Psoas muscle (tissue), 8 donors: Measurements from ENCODE around the gene MESP1. TPM values are rescaled to one million over a fixed set of nuclear protein-coding genes. Genes with fewer than 3 reads are reported as not detected.

Experiments
- ATAC-seq, 4 donors: fragments of 200-7000 bp; cut with Tn5 transposase; one replicate each; pipeline ENCODE4 v1.9.1; 2020; ENCODE audit warnings: moderate library complexity in 3 of 4, mild to moderate bottlenecking in 2 of 4
- DNase-seq, 2 donors: peaks; one replicate each; pipeline ENCODE4 v3.0.0-alpha.2; 2020
- H3K27ac ChIP-seq: fragments of 200-600 bp; one replicate; pipeline ENCODE4 v1.8.0; 2022
- H3K27me3 ChIP-seq, 3 donors: fragments of 200-600 bp in 1 of 3; one replicate each; pipeline versions ENCODE4 v1.6.1 to v1.8.0; 2013 to 2022; ENCODE audit warnings: low read length in 2 of 3, mild to moderate bottlenecking in 2 of 3, moderate library complexity in 1 of 3; ENCODE audit not compliant: insufficient read depth in 3 of 3
- H3K36me3 ChIP-seq, 2 donors: fragments of 200-600 bp in 1 of 2; one replicate each; pipeline versions ENCODE4 v1.6.1 to v1.8.0; 2013 to 2022; ENCODE audit warnings: low read depth in 1 of 2, mild to moderate bottlenecking in 1 of 2, moderate library complexity in 1 of 2; ENCODE audit not compliant: insufficient read depth in 1 of 2
- H3K4me1 ChIP-seq: fragments of 200-600 bp; one replicate; pipeline ENCODE4 v1.8.0; 2022
- H3K4me3 ChIP-seq: fragments of 200-600 bp; one replicate; pipeline ENCODE4 v1.8.0; 2022; ENCODE audit warnings: mild to moderate bottlenecking
- H3K9me3 ChIP-seq: fragments of 200-600 bp; one replicate; pipeline ENCODE4 v1.8.0; 2022
- CTCF ChIP-seq: fragments of 200-600 bp; IDR thresholded peaks from one replicate; pipeline ENCODE4 v1.8.0; 2022; ENCODE audit warnings: antibody characterized with exemption
- WGBS, 3 donors: extraction: QIAGEN DNeasy Blood & Tissue Kit; methylation state at CpG; one replicate each; pipeline versions ENCODE4 v1.1.6 to v1.1.7; 2013; 5-methylcytosine and 5-hydroxymethylcytosine counted together
- intact Hi-C, 2 donors: fragments of 100-400 bp; cut with DNase I; formaldehyde crosslinking; loops; one replicate each; pipeline versions ENCODE4 v1.11.0 to v1.14.2; 2022
- polyA plus RNA-seq, 3 donors: library from polyadenylated mRNA; stranded (reverse); fragments of 200-250 nt; gene quantifications; one replicate each; pipeline ENCODE4 v1.2.3, GENCODE V29; 2013
- total RNA-seq, 4 donors: library from RNA; stranded (reverse); fragmentation: NEBNext Ultra II Directional in 2 of 4; extraction: Animal tissue kit (Norgen Biotek cat#: 25700) in 2 of 4; gene quantifications; one replicate each; pipeline versions ENCODE4 v1.2.1 to v1.2.4, GENCODE V29; 2021 to 2023
- donor health status: healthy with polysubstance abuse.
- donor health status: DM: no; HTN: no; CAD: no; lungs with moderate emphysema.
- donor health status: Bipolar disorder and iron deficiency.
- donor health status: healthy.
- donor health status: DM: yes; HTN: yes; CAD: no.
- donor health status: DM: no; HTN: no; CAD: no.
- donor health status: DM: no; HTN: no; CAD: no.
- donor health status: DM: yes; HTN: yes; CAD: no.

The MESP1 gene
- total and polyA plus RNA-seq, 7 donors, result 2.5 to 33.6 (median 11.7) TPM

DNA sequence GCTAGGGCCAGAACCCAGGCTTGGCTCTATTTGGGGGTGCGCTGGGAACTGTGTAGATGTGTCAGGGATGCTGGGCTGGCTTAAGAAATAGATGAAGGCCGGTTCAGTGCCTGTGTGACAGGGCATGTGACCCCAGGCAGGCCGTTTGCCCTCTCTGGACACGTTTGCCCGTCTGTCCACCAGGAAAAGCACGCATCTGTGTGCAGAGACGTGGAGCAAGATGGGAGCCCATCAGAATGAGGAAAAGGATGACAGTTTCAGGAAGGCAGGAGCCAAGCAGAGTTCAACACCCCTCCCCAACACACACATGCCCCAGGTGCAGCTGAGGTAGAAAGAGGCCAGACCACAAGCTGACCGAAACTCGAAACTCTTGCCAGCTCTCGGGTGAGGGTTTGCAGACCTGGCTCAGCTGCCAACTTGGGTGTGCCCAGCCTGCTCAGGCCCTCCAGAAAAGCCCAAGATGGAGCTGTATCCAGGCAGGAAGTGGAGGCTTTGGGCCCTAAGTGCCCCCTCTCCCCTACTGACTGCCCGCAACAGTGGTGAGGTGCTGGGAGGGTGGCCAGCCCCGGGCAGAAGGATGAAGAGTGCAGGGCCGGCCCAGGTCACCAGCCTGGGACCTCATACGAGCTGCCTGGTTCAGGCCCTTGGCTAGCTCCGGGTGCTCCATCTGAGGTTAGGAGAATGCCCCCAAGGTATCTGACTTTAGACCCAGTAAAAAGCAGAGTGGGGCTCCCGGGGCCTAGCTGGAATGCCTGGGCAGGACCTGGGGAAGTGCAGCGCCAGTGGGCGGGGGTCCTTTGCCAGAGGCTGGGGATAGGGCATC is 10.2 kb upstream of the MESP1 start:
- Histone ChIP-seq H3K4me1 (peaks cover 9% of the 10 kb centered on the region), H3K27ac (no peak overlapping the region), H3K4me3 (no peak overlapping the region), H3K27me3 (no peaks in the 10 kb centered on the region), H3K9me3 (no peaks in the 10 kb centered on the region), H3K36me3 (no peaks in the 10 kb centered on the region)
- TF ChIP-seq CTCF, result no peak
- peak in 1 of 4 donors; percentile 5 for ATAC-seq
- DNase-seq, result no peak
- WGBS, 3 donors, result 61 to 77% (median 61%) methylated on average over 18 of the region's 18 CpGs
- intact Hi-C loops, result loop anchor here (2.0 kb wide), 1 partner anchor 114 kb away; no protein-coding TSS in a partner anchor

- peak; percentile 95 for TF ChIP-seq CTCF
- DNase-seq (peak; percentile 83 to 90), ATAC-seq (peak; percentile 90 to 93 (median 92))
- WGBS, 3 donors, result 32 to 38% (median 35%) methylated on average over 14 to 16 of the region's 16 CpGs
- peaks cover 5% of the 10 kb centered on the region for H3K4me1 ChIP-seq
- H3K4me3 ChIP-seq, result no peak overlapping the region
- no peaks in the 10 kb centered on the region for H3K9me3 ChIP-seq
- H3K27ac ChIP-seq, result no peak overlapping the region
- H3K27me3 ChIP-seq, result no peaks in the 10 kb centered on the region
- H3K36me3 ChIP-seq, result no peaks in the 10 kb centered on the region
- intact Hi-C loops, result loop anchor here (2.0 kb wide), 1 partner anchor 114 kb away; no protein-coding TSS in a partner anchor
Measured at GRCh38 chr15:89760303-89761008, 9.4 kb upstream of the MESP1 start.

GRCh38 chr15:89759835-89760234 is 8.8 kb upstream of the MESP1 start:
- TF ChIP-seq CTCF, result no peak
- ATAC-seq (no peak), DNase-seq (no peak)
- no peaks in the 10 kb centered on the region for H3K27me3 ChIP-seq
- no peak overlapping the region for H3K4me3 ChIP-seq
- no peaks in the 10 kb centered on the region for H3K36me3 ChIP-seq
- H3K4me1 ChIP-seq, result peaks cover 5% of the 10 kb centered on the region
- H3K9me3 ChIP-seq, result no peaks in the 10 kb centered on the region
- 77 to 87% (median 78%) methylated on average over 3 of the region's 3 CpGs for WGBS, 3 donors
- intact Hi-C loops, result loop anchor here (2.0 kb wide), 1 partner anchor 115 kb away; no protein-coding TSS in a partner anchor
- no peak overlapping the region for H3K27ac ChIP-seq

DNA sequence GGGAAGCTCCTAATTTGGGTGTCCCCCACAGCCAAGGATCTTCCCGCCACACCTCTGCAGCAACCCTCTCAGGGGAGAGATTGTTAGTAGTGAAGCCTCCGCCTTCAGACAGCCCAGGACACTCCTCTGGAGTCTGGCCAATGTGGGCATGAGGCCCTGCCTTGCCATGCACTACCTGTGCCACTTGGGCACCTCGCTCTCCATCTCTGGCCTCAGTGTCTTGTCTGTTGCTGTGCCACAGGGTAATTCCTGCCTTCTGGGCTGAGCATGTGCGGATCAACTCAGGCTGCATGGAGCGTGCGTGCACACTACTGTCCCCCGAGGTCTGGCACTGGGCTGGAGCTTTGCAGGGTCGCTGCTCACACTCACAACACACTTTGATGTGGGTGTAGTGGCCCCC is 7.9 kb upstream of the MESP1 start:
- Histone ChIP-seq H3K27me3 (no peaks in the 10 kb centered on the region), H3K27ac (no peak overlapping the region), H3K4me3 (no peak overlapping the region), H3K36me3 (no peaks in the 10 kb centered on the region), H3K4me1 (peaks cover 5% of the 10 kb centered on the region), H3K9me3 (no peaks in the 10 kb centered on the region)
- WGBS, 3 donors, result 82 to 89% (median 86%) methylated on average over 8 of the region's 8 CpGs
- ATAC-seq (no peak), DNase-seq (no peak)
- intact Hi-C loops, result no loop called here
- no peak for TF ChIP-seq CTCF
